CD4-positive, alpha-beta T cell treated with Interleukin-12 subunit alpha and Interleukin-12 subunit beta, for 1 hour (primary cell): ENCODE results near the gene NCBP2.
A peak's percentile ranks its signal among the peaks of the same experiment; 100 is the strongest.
"Not testable (repeated sequence)": the region's sequence is repeated elsewhere in the genome, so short reads cannot be mapped to it uniquely, and the experiment has no call there.

Source experiments
- DNase-seq: peaks from one replicate; pipeline ENCODE4 v3.0.0-alpha.2; 2020

Gene NCBP2

DNA sequence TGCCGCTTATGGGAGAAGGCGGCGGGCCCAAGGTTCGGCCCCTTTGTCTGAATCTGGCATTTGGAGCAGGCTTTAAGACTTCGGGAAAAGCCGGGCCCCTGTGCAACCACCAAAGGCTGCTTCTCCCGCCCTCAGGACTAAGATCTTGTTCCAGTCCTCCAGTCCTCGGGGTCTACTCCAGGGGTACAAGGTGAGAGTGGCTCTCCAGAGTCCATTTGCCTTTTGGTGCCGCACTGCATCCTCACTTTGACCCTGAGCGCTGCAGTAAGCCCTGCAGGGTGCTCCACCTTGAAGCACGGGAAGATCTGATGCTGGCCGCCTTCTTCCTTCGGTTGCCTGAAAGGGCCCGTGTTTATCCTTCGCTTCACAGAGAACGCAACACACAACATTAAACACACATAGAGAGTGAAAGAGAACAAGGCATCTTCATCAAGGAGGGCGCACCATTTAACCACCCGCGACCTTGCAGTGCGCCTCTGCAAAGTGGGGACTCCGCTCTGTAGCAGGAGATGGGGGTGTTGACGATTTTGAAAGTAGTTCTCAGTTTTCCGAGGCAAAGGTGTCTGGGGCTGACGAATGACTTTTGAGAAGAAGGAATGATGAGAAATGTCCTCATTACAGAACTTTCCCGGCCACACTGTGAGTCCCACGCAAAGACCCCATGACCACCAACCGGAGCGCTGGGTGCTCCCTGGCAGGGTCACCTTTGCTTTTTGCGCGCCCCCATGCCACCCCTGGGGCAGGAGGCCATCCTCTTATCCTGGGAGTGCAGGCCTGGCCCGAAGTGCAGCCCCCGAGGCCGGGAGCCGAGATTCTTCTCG, 25.3 kb upstream of the NCBP2 start:
- no peak for DNase-seq

DNA sequence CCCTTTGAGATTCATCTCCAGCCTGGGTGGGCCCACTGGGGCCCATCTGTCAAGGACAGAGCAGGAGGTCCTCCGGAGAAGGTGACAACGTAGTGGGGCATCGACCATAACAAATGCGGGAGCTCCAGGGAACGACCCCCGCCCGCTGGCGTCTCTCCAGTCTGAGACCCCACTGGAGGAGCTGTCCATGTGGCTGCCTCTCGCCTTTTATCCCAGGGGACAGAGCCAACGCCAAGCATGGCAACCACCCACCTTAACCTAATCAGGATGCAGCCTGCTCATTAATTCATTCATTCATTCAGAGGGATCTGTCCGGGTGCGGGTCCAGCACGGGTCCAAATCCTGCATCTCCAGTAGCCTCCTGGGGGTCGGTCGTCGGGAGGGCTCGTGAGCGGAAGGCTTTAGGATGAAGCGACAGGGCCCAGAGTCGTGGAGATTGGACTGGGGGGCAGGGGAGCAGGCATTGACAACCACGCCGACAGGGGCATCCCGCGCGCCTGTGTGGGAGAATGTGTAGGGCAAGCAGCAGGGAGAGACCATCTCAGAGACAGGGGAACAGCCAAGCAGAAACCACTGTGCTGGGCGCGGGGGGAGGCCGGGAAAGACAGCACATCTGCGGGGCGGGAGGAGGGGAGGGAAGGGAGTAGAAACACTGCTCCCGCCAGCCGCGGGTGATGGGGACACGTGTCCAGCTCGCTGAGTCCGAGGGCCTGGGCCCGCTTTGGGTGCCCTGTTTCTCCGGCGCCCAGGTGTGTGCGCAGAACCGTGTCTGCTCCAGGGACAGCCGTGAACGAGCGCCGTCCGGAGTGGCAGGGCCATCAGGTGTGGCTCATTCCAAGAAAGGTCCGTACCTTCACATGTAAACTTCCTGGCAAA, 24.4 kb upstream of the NCBP2 start:
- no peak for DNase-seq

DNA sequence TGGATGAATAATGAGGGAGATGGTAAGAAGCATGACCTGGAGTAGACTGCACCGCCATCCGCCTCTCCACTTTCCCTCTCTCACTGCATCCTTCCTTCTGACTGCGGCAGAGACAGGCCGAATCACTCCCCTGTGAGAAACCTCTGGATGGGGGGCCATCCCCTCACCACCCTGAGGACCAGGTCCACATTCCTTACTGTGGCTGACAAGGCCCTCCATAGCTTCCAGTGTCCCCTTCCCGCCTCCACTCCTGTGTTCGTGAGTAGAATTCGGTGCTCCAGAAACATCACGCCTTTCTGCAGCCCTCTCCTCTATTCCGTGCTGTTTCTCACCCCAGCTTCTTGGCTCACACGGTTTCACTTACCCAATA, 23.5 kb upstream of the NCBP2 start:
- no peak for DNase-seq

DNA sequence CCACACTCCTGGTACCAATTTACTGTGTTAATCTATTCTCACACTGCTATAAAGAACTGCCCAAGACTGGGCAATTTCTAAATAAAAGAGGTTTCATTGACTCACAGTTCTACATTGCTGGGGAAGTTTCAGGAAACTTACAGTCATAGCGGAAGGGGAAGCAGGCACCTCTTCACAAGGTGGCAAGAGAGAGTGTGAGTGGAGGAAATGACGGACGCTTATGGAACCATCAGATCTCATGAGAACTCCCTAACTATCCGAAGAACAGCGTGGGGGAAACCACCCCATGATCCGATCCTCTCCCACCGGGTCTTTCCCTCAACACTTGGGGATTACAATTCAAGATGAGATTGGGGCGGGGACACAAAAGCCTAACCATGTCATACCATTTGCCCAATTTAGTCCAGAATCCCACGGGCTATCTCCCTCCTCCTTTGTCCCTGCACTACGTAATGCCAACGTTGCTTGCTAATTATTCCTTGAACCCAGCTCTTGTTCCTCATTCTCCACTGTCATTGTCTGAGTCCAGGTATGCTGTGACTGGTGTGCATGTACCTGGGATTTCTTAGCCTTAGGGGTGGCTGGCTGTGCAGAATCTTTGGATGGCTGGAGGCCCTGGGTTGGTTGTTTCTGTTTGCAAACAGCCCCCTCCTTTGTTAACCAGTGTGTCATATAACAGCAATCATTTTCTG, 22.9 kb upstream of the NCBP2 start:
- DNase-seq: no peak

DNA sequence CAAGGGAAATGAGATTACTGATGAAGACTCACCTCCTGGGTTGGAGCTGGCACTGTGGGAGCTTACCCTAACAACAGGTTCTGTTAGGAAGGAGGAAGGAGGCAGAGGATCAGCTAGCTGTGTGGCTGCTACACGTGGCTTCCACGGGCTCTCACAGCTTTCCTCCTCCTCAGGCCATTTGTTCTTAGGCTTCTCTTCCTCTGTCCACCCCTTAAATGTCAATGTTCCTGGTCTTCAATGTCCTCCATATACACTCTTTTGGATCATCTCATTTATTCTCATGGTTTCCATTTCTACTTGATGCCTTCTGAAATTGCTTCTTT, 21.3 kb upstream of the NCBP2 start:
- no peak for DNase-seq

DNA sequence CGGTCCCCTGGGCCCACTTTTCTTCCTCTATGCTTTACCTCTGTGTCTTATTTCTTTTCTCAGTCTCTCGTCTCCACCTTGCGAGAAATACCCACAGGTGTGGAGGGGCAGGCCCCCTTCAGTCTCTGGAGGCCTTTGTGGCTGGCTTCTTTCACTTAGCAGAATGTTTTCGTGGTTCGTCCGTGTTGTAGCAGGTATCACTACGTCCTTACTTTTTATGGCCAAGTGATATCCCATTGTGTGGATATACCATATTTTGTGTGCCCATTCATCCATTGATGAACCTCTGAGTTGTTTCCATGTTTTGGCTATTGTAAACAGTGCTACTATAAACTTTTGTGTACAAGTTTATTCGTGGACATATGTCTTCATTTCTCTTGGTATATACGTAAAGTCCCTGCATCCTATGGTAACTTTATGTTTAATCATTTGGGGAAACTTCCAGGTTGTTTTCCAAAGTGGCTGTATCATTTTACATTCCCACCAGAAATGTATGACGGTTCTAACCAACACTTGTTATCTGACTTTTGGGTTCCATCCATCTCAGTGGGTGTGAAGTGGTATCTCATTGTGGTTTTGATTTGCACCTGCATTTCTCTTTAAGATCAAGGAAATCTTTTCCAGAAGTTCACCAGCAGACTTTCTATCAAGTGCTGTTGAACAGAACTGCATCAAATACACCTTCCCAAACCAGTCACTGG, 20.8 kb upstream of the NCBP2 start:
- no peak for DNase-seq

DNA sequence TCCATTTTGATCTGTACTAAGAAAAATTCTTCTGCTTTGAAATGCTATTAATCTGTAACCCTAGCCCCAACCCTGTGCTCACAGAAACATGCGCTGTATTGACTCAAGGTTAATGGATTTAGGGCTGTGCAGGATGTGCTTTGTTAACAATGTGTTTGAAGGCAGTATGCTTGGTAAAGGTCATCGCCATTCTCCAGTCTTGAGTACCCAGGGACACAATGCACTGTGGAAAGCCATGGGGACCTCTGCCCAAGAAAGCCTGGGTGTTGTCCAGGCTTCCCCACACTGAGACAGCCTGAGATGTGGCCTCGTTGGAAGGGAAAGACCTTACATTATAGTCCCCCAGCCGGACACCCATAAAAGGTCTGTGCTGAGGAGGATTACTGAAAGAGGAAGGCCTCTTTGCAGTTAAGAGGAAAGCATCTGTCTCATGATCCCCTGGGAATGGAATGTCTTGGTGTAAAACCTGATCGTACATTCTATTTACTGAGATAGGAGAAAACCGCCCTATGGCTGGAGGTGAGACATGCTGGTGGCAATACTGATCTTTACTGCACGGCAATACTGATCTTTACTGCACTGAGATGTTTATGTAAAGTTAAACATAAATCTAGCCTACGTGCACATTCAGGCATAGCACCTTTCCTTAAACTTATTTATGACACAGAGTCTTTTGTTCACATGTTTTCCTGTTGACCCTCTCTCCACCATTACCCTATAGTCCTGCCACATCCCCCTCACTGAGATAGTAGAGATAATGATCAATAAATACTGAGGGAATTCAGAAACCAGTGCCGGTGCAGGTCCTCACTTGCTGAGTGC, 20.0 kb upstream of the NCBP2 start:
- no peak for DNase-seq

DNA sequence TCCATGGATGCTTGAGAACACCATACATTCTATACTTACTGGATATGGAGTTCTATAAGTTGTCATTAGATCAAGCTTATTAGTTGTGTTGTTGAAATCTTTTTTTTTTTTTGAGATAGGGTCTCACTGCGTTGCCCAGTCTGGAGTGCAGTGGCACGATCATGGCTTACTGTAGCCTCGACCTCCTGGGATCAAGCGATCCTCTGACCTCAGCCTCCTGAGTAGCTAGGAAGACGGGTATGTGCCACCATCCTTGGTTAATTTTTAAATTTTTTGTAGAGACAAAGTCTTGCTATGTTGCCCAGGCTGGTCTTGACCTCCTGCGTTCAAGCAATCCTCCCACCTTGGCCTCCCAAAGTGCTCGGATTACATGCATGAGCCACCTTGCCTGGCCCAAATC, 12.5 kb upstream of the NCBP2 start:
- DNase-seq: no peak

DNA sequence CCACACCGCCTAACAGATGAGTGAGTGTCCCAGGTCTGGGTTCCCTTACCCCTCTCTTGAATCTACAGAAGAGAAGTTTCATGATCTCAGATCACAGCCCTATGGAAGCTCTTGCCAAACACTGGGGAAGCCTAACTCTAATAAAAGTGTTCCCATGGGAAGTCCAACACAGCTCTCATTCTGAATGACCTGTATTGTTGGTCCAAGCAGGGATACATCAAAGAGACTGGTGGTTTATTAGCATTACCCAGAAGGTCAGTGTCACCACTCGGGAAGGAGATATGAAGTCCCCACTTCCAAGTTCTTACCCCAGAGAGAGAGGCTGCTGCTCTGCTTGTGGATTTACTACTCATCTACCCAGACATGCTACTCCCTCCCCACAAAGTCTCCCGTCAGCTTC, 9.0 kb upstream of the NCBP2 start:
- no peak for DNase-seq

DNA sequence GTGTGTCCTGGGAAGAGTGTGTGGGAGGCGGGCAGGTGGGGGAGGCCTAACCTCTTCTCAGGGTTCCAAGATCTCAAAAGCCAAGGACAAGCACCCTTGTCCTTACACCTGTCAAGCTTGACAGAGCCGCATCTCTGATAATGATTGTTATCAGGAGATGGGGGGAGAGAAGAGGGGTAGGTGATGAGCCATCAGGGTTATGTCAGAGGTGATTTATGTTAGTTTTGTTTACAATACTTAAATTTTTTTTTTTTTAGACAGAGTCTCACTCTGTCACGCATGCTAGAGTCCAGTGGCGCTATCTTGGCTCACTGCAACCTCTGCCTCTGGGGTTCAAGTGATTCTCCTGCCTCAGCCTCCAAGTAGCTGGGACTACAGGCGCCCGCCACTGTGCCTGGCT, 7.4 kb upstream of the NCBP2 start:
- no peak for DNase-seq

DNA sequence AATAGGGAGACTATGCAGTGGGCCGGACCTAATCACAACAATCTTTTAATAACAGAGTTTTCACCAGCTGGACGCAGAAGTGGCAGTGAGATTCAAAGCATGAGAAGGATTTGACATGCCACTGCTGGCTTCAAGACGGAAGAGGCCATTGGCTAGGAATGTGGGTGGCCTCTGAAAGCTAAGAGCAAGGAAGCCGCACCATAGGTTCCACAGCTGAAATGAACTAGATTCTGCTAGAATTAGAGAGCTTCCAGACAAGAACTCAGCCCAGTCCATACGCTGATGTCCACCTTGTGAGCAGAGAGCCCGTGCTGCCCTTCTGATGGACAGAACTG, 6.9 kb upstream of the NCBP2 start:
- DNase-seq: no peak

DNA sequence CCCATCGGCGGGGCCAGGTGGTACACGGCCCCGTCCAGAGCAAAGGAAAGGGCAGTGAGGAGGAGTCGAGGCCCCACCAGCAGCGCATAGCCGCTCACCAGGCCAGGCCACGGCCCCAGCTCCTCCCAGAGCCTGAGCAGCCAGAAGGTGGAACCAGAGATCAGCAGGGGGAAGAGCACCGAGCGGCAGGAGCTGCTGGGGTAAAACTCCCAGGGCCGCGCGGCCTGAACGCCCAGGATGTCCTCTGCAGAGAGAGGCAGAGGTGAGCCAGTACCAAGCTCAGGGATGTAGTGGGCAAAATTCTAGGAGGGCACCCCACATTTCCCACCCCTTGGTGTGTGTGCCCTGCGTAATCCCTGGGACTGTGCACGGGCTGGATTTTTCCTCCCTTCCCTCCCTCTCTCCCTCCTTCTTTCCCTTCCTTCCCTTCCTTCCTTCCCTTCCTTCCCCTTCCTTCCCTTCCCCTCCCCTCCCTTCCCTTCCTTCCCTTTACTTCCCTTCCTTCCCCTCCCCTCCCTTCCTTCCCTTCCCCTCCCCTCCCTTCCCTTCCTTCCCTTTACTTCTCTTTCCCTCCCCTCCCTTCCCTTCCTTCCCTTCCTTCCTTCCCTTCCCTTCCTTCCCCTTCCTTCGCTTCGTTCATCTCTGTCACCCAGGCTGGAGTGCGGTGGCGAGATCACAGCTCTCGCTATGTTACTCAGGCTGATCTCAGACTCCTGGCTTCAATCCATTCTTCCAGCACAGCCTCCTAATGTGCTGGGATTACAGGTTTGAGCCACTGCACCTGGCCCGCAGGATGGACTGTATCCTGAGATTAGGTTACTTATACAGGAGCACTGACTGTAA, 6.3 kb upstream of the NCBP2 start:
- no peak for DNase-seq

DNA sequence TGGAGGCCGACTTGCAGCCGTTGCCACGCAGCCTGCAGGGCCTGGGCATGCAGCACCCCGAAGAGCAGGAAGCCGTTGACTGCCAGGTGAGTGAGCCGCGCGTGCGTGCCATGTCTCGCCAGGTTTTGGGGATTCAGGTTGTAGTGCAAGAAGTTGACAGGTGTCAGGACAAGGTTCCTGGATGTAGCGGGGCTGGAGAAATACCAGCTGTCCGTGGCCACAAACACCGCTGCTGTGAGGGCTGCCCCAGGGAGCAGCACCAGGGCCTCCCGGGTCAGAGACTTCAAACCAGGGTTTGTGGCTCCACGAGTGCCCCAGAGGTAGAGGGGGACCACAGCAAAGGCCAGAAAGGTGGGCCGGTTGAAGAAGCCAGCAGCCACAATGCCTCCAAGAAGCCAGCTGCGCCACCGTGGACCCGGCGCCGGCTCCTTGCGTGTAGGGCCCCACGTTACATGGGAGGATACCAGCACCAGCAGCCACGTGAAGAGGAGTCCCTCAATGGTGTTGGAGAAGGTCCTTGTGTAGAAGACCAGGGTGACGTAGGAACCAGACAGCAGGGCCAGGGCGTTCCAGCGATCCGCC, 5.6 kb upstream of the NCBP2 start:
- no peak for DNase-seq

DNA sequence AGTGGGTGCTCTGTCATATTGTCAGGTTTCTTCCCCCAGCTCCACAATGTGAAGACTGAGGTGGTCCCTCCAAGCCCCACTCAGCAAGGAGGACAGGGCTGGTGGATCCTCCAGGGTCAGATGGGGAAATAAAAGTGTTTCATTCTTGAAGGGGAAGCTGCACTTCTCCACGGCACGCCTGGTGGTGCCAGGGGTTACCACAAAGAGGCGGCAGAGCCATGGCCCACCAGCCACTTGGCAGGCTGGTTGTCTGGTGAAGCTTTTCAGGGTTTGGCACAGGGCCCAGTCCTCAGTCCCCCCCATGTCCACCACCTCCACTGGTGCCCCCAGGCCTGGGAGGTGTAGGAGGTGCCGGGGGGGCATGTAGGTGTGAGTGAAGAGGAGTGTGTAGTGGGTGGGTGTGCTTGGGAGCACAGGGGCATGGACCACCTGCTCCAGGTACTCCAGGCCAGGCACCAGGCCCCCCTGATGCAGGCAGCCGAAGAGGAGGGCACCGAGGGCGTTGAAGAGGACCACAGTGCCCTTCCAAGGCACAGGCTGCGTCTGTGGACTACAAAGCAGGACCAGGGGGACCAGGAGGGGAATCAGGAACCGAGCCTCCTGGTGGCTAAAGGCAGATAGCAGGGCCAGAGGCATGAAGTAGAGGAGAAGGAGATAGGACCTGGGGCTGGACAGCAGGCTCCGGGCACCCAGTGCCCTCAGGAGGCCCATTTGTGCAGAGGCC, 5.0 kb upstream of the NCBP2 start:
- DNase-seq: no peak

DNA sequence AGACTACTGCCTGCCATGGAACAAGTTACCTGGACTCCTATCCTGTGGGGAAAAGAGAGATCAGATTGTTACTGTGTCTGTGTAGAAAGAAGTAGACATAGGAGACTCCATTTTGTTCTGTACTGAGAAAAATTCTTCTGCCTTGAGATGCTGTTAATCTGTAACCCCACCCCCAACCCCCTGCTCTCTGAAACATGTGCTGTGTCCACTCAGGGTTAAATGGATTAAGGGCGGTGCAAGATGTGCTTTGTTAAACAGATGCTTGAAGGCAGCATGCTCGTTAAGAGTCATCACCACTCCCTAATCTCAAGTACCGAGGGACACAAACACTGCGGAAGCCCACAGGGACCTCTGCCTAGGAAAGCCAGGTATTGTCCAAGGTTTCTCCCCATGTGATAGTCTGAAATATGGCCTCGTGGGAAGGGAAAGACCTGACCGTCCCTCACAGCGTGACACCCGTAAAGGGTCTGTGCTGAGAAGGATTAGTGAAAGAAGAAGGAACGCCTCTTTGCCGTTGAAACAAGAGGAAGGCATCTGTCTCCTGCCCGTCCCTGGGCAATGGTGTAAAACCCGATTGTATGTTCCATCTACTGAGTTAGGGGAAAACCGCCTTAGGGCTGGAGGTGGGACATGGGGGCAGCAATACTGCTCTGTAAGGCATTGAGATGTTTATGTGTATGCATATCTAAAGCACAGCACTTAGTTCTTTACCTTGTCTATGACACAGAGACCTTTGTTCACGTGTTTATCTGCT, 1.9 kb upstream of the NCBP2 start:
- not testable (repeated sequence) for DNase-seq

DNA sequence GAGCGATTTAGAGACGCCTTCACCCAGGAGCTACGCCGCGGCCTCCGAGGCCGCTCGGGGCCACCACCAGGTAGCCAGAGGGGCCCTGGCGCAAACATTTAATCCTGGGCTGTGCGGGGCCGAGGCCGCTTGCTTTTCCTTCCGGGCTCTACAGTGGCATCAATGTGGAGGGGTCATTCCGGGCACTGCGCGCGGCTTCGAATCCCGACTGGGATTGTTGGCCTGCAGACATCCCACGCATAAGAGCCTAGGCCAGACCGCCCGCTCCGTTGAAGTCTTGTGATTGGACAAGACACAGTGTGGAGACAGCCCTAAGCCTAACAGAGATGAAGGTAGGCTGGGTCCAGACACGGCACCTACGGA, 568 bp upstream of the NCBP2 start:
- peak; percentile 28 for DNase-seq

DNA sequence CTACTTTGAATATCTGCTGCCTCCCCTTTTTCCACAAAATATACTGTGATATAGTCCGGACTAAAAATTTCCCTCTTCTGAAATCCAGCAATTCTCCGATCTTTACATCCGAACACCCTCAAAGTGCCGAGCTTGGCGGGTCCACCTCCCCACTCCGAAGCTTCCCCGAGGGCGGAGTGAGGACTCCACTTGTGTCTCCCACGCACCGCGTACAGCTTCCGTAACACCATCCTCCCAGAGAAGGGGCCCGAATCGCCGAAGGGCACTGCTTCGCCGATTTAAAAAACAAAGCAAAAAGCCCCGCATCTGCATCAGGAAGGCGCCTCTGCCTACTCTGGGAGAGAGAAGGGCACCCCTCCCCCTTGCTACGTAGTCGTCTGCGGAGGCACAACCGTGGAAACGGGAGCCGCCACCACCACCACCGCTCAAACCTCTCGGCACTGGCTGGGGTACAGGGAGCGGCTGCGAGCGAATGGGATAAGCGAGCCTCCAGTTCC, 551 bp downstream of the NCBP2 start:
- DNase-seq: peak; percentile 64

DNA sequence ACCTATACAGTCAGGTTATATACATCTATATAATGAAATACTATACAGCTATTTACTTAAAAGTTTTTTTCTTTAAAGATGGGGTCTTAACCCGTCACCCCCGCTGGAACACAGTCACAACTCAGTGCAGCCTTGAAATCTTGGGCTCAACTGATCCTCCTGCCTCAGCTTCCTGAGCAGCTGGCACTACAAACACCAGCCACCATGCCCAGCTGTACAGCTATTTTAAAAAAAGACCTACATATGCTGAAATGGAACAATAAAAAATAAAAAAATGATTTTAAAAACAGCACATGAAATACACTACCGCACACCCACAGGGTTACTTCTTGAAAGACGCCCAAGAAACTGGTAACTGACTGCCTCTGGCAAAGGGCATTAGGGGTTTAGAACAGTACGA, 3.8 kb downstream of the NCBP2 start:
- DNase-seq: no peak

DNA sequence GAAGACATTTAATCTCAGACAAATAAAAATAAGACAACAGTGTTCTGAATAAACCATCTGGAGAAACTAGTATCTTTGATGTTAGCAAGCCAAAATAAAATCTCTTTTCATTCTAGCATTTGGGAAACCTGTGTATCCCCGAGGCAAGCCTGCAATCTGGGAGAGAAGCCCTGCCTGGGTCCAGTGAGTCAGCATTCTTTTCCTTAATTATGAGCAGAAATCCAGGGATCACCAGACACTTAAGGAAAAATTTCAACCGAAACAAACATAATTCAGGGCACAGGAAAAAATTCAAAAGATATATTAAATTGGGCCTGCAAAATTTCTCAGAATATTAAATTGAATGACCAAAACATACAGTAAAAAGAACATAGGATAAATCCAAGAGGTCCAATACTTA, 4.2 kb downstream of the NCBP2 start:
- DNase-seq: no peak

DNA sequence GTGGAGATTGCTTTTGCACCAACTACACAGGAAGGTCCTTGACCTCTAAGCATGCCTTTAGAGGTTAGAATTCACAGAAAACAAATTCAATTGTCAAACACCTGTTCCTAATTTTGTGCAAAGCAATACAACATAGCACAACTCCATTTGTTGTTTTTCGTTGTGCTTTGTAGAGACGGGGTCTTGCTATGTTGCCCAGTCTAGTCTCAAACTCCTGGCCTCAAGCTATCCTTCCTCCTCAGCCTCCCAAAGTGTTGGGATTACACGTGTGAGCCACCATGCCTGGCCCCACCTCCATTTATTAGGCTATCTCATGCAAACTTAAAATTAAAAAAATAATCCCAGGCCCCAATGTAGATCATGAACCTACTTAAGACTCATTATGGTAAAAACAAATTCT, 6.0 kb downstream of the NCBP2 start:
- DNase-seq: no peak
